ENCODE measurements around the gene AGL. TPM values are rescaled to one million over a fixed set of nuclear protein-coding genes. Genes with fewer than 3 reads are reported as not detected.

Gene AGL
- total and polyA plus RNA-seq, 2 of the 13 experiments (the other 11 are each of a cell fraction or from before 2014, with no cell fraction given) = 4.3 to 13.1 TPM

- TF ChIP-seq ZHX1 (CRISPR knock-in tag; IDR thresholded peaks at IDR 0.05; ENCODE audit: low read depth) (peak; percentile 38; the same call in 1 of the 2 replicates), ELF1 (CRISPR knock-in tag; IDR thresholded peaks at IDR 0.05) (peak; percentile 97), SALL1 (CRISPR knock-in tag; IDR thresholded peaks at IDR 0.05) (peak; percentile 87), HOXA3 (CRISPR knock-in tag; IDR thresholded peaks at IDR 0.05) (peak; percentile 86), GABPB1 (CRISPR knock-in tag; IDR thresholded peaks at IDR 0.05) (peak; percentile 97), NR1H2 (CRISPR knock-in tag; IDR thresholded peaks at IDR 0.05; ENCODE audit: borderline replicate concordance, low read depth) (peak; percentile 84), THAP11 (CRISPR knock-in tag; IDR thresholded peaks at IDR 0.05) (peak; percentile 83), ZNF441 (CRISPR knock-in tag; IDR thresholded peaks at IDR 0.05; ENCODE audit: borderline replicate concordance) (peak; percentile 47), ZBED4 (CRISPR knock-in tag; IDR thresholded peaks at IDR 0.05; ENCODE audit: borderline replicate concordance) (peak; percentile 99), POLR2AphosphoS5 (IDR thresholded peaks at IDR 0.05; ENCODE audit: low read depth, low read length) (peak; percentile 93), ZFX (CRISPR knock-in tag; IDR thresholded peaks at IDR 0.05; ENCODE audit: low read depth) (peak; percentile 84), KLF12 (CRISPR knock-in tag; IDR thresholded peaks at IDR 0.05; ENCODE audit: borderline replicate concordance) (peak; percentile 55; the same call in 1 of the 2 replicates)
Measured at GRCh38 chr1:99849744-99850458, at the start of gene AGL (continued).

Data from HepG2 (cell line).